NK-92 (cell line): ENCODE results near the gene MAFB.

Experiments
- DNase-seq: peaks from one replicate; lab custom pipeline; 2025; ENCODE audit not compliant: unreplicated experiment; lab: John Stamatoyannopoulos, UW

Gene MAFB

DNA sequence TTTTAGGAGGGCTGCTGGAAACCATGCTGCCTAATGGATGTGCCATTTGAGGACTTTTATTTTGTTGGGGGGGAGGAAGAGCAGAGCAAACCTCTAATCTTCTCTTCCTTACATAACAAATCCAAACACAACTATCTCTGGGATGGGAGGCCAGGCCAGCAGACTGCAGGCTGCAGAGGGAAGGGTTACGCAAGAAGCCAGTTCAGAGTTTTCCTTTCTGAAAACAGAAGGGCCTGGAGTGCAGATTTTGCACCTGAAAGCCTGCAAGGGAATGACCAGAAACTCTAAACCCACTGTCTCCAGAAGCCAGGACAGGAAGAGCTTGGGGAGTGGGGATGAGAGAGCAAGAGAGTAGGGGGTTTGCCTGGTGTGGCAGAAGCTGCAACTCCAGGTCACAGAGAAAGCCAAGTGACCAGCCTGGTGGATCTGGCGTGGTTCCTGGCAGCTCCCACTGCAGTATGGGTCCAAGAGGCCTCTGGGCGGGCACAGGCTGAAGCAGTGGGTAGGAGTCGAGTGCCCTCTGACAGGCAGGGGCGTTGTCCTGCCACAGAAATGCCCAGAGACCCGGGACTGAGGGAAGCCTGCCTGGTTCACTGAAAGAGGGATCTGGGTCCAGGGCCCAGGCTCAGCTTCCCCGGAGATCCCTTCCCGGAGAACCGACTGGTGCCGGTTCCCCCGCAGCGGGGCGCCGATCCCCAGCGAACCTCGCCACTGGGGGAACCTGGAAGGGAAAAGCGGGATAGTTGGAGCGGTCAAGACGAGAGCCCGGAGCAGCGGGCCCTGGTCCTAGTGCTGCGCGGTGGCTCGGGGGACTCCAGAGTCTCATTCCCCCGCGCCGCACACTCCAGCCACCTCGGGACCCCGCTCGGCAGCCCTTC lies 6.7 kb downstream of the MAFB start:
- no peak for DNase-seq

DNA sequence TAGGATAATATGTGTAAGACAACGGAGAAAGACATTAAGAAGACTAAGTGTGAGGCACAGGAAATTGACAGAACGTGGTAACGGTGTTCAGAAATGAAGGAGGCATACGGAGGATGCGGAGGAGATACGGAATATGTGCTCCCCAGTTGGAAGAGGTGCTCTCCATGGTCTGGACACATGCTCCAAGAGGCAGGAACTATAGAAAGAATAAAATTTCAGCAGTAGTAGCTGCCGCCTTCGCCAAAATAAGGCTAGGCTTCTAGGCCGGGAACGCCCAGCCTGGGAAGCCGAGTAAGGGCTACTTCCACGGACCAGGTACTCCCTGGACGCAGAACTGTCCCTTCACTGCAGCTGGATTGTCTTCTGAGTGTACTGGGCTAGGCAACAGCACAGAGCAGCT lies 7.4 kb downstream of the MAFB start:
- DNase-seq: no peak

- DNase-seq: no peak
These were observed 7.9 kb downstream of the MAFB start for GRCh38 chr20:40681165-40681564.

- DNase-seq: no peak
These were observed 8.7 kb downstream of the MAFB start for GRCh38 chr20:40680161-40680959.

- DNase-seq: no peak
These were observed 9.9 kb downstream of the MAFB start for GRCh38 chr20:40679184-40679583.

- DNase-seq: no peak
These were observed 10.7 kb downstream of the MAFB start for GRCh38 chr20:40678286-40678875.

- no peak for DNase-seq
These were observed 11.6 kb downstream of the MAFB start for GRCh38 chr20:40677343-40677924.

DNA sequence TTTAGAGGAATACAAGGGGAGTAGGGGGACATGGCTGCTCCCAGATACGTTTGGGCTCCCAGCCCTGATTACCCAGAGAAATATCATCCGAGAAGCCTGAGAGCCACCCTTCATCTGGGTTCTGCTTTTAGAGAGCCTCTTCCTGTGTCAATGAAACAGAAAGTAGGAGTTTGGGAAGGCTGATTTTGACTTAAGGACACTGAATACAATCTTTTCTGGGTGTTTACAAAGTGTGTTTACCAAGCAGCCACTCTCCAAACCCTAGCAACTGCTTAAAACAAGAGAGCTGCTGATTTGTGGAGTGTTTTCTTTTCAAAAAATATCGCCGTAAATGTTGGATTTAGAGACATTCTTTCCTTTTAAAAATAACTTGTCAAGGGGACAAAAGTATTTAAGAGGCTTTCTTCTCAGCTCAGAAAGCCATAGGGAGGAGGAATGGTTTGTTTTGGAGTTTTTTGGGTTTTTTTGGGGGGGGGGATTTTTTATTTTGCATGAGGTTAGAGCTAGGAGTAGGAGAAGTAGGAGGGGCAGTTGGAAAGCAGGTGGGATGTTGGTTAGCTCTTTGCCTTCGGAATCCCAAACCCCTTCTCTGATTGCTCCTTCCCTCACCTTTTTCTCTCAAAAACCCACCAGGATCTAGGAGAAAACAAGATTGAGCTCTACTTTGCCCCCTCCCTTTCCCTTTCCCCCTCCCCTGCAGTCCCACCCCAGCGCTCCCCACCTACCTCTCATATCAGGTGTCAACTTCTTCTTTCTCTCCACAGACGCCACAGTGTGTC lies 12.4 kb downstream of the MAFB start:
- no peak for DNase-seq

DNA sequence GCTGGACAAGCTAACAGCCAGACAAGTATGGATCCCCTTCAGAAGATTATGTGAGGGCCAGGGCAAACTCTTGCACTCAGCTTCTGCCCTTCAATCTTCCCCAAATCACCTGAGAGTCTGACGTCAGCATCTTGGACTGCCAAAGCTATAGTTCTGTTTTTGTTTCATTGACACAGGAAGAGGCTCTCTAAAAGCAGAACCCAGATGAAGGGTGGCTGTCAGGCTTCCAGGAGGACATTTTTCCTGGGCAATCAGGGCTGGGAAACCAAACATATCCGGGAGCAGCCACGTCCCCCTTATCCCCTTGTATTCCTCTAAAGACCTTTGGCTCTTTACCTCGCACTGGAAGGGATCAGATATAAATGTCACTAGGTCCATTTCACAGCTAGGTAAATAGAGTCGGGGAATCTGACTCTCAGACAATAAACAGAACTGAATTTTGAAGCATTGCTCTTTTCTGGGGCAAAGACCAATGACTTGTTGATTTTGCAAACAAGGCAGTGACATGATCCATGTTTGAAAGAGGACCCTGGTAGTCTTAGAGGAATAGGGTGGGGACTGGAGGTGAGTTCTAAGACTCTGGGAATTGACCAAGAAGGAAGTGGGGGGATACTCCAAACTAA lies 13.3 kb downstream of the MAFB start:
- DNase-seq: no peak

GRCh38 chr20:40673442-40673841 lies 15.6 kb downstream of the MAFB start:
- DNase-seq: no peak

GRCh38 chr20:40672095-40672494 lies 16.9 kb downstream of the MAFB start:
- DNase-seq: no peak

GRCh38 chr20:40670253-40670652 lies 18.8 kb downstream of the MAFB start:
- DNase-seq: no peak

GRCh38 chr20:40669692-40670091 lies 19.3 kb downstream of the MAFB start:
- no peak for DNase-seq

- no peak for DNase-seq
These were observed 20.4 kb downstream of the MAFB start for GRCh38 chr20:40668449-40669228.

GRCh38 chr20:40667503-40667902 lies 21.5 kb downstream of the MAFB start:
- no peak for DNase-seq

DNA sequence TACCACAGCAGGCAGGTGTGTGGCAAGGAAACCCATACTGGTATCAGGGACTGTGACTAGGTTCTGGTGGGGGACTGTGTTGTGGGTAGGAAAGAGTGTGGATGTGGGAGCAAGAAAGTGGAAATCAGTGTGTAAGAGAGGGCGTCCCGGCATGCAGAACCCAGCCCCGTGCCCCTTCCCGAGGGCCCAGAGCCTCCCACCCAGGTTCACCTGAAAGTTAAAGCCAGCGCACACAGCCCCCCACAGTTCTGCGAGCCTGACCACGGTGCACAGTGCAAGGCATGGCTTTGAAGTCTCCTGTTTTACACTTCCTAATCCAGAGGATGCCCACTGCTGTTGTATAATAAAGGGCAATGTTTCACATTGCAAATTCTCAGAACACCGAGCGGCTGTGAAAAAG lies 22.7 kb downstream of the MAFB start:
- DNase-seq: no peak

DNA sequence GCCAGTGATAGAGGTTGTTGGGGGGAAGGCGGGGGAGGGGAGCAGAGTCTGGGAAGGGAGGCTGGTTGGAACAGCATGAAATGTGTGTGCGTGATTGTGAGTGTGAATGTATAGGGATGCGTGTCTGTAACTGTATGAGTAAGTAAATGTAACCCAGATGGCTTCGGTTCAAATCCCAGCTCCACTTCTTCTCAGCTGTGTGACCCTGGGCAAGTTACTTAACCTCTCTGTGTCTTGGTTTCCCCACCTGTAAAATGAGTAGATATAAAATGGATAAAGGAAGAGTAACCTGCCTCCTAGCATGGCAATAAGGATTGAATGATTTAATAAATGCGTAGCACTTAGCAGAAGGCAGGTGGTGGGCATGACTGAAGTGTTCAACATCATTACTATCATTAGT lies 24.1 kb downstream of the MAFB start:
- no peak for DNase-seq

- DNase-seq: no peak
These were observed 24.8 kb downstream of the MAFB start for GRCh38 chr20:40663991-40664880.
